Aorta (tissue), 5 donors: ENCODE measurements around the gene EXT2. TPM values are rescaled to one million over a fixed set of nuclear protein-coding genes. Genes with fewer than 3 reads are reported as not detected.

Experiments
- ATAC-seq: fragments of 200-7000 bp; cut with Tn5 transposase; one replicate; pipeline ENCODE4 v1.9.1; 2022; ENCODE audit warnings: moderate library complexity; ENCODE audit not compliant: low FRiP score
- DNase-seq, 2 donors: peaks; one replicate each; pipeline ENCODE4 v3.0.0-alpha.2; 2020
- H3K27ac ChIP-seq, 2 donors: one replicate each; pipeline ENCODE4 v1.5.1; 2013; ENCODE audit warnings: low read length in 2 of 2, mild to moderate bottlenecking in 2 of 2, moderate library complexity in 2 of 2, control low read depth in 1 of 2, inconsistent platforms in 1 of 2, low read depth in 1 of 2
- H3K27me3 ChIP-seq, 2 donors: one replicate each; pipeline ENCODE4 v1.6.1; 2013; ENCODE audit warnings: control low read depth in 1 of 2, low read length in 1 of 2, mild to moderate bottlenecking in 1 of 2, moderate library complexity in 1 of 2; ENCODE audit not compliant: insufficient read depth in 2 of 2, control insufficient read depth in 1 of 2
- H3K36me3 ChIP-seq, 2 donors: one replicate each; pipeline ENCODE4 v1.6.1; 2013; ENCODE audit warnings: control low read depth in 1 of 2, low read length in 1 of 2, mild to moderate bottlenecking in 1 of 2; ENCODE audit not compliant: insufficient read depth in 2 of 2, control insufficient read depth in 1 of 2
- H3K4me1 ChIP-seq, 2 donors: one replicate each; pipeline ENCODE4 v1.6.1; 2013; ENCODE audit warnings: low read length in 2 of 2, control low read depth in 1 of 2, mild to moderate bottlenecking in 1 of 2, moderate library complexity in 1 of 2; ENCODE audit not compliant: insufficient read depth in 2 of 2, control insufficient read depth in 1 of 2
- H3K4me3 ChIP-seq, 2 donors: one replicate each; pipeline ENCODE4 v1.5.1; 2013; ENCODE audit warnings: low read length in 2 of 2, control low read depth in 1 of 2, mild to moderate bottlenecking in 1 of 2
- H3K9me3 ChIP-seq: one replicate; pipeline ENCODE4 v1.6.1; 2013; ENCODE audit warnings: mild to moderate bottlenecking, low read length; ENCODE audit not compliant: control insufficient read depth
- WGBS, 2 donors: extraction: QIAGEN DNeasy Blood & Tissue Kit; methylation state at CpG; one replicate each; pipeline ENCODE4 v1.1.7; 2013; 5-methylcytosine and 5-hydroxymethylcytosine counted together
- intact Hi-C, 2 donors: fragments of 100-400 bp; cut with DNase I; formaldehyde crosslinking; loops; one replicate each; pipeline versions ENCODE4 v1.14.2 to v1.15.0; 2022
- polyA plus RNA-seq, 2 donors: library from polyadenylated mRNA; stranded (reverse); fragments of 200-250 nt; gene quantifications; one replicate each; pipeline ENCODE4 v1.2.3, GENCODE V29; 2013
- total RNA-seq, 2 donors: library from RNA; stranded (reverse); fragmentation: NEBNext Ultra II Directional; extraction: Animal tissue kit (Norgen Biotek cat#: 25700); gene quantifications; one replicate each; pipeline ENCODE4 v1.2.1, GENCODE V29; 2021
- donor health status: healthy with polysubstance abuse.
- donor health status: Bipolar disorder and iron deficiency.
- donor health status: DM: no; HTN: no; CAD: no.
- donor health status: DM: no; HTN: no; CAD: no.
- donor health status: DM: yes; HTN: yes; CAD: no.

EXT2 gene
- total and polyA plus RNA-seq, 4 donors = 16.0 to 69.4 (median 51.6) TPM

GRCh38 chr11:44133335-44133946 lies 38.0 kb downstream of the EXT2 start:
- Histone ChIP-seq H3K27ac (no peak overlapping the region), H3K27me3 (no peaks in the 10 kb centered on the region), H3K36me3 (peaks cover 13% of the 10 kb centered on the region in 2 donors), H3K9me3 (no peaks in the 10 kb centered on the region), H3K4me3 (no peak overlapping the region), H3K4me1 (no peaks in the 10 kb centered on the region)
- no peak for DNase-seq
- peak; percentile 44 for ATAC-seq
- intact Hi-C loops = loop anchor here (10.0 kb wide), 3 partner anchors 111 to 401 kb away; no protein-coding TSS in a partner anchor
- WGBS, 2 donors = 77 to 90% methylated on average over 1 of the region's 1 CpG

GRCh38 chr11:44134625-44135024 lies 39.1 kb downstream of the EXT2 start:
- intact Hi-C loops = loop anchor here (10.0 kb wide), 3 partner anchors 110 to 400 kb away; no protein-coding TSS in a partner anchor
- no peak for DNase-seq
- no peak for ATAC-seq
- 87 to 96% methylated on average over 1 of the region's 1 CpG for WGBS, 2 donors
- H3K9me3 ChIP-seq = no peaks in the 10 kb centered on the region
- no peak overlapping the region for H3K27ac ChIP-seq
- H3K36me3 ChIP-seq = peaks cover 9% of the 10 kb centered on the region in 2 donors
- no peak overlapping the region for H3K4me3 ChIP-seq
- no peaks in the 10 kb centered on the region for H3K27me3 ChIP-seq
- peaks cover 4 to 8% of the 10 kb centered on the region in 2 donors for H3K4me1 ChIP-seq

- Histone ChIP-seq H3K36me3 (no peaks in the 10 kb centered on the region), H3K9me3 (no peaks in the 10 kb centered on the region), H3K27me3 (no peaks in the 10 kb centered on the region), H3K4me1 (peaks cover 5 to 16% of the 10 kb centered on the region in 2 donors), H3K4me3 (no peak overlapping the region), H3K27ac (peak overlapping the region in 1 of 2 donors; percentile 12)
- intact Hi-C loops = loop anchor here (10.0 kb wide), 3 partner anchors 108 to 398 kb away; no protein-coding TSS in a partner anchor
- ATAC-seq = no peak
- WGBS, 2 donors = 59 to 75% methylated on average over 3 of the region's 3 CpGs
- no peak for DNase-seq
Measured at GRCh38 chr11:44136176-44136945, 40.9 kb downstream of the EXT2 start.

- Histone ChIP-seq H3K36me3 (no peaks in the 10 kb centered on the region), H3K27ac (no peak overlapping the region), H3K27me3 (no peaks in the 10 kb centered on the region), H3K4me3 (no peak overlapping the region), H3K9me3 (no peaks in the 10 kb centered on the region), H3K4me1 (peaks cover 5 to 16% of the 10 kb centered on the region in 2 donors)
- intact Hi-C loops = loop anchor here (10.0 kb wide), 3 partner anchors 108 to 398 kb away; no protein-coding TSS in a partner anchor
- ATAC-seq (no peak), DNase-seq (no peak)
- WGBS, 2 donors = 65 to 74% methylated on average over 1 of the region's 1 CpG
Measured at GRCh38 chr11:44137057-44137456, 41.6 kb downstream of the EXT2 start.

GRCh38 chr11:44138286-44138685 lies 42.8 kb downstream of the EXT2 start:
- H3K4me3 ChIP-seq = no peak overlapping the region
- H3K27me3 ChIP-seq = no peaks in the 10 kb centered on the region
- DNase-seq = no peak
- peaks cover 5 to 16% of the 10 kb centered on the region in 2 donors for H3K4me1 ChIP-seq
- intact Hi-C loops = loop anchor here (10.0 kb wide), 3 partner anchors 107 to 397 kb away; no protein-coding TSS in a partner anchor
- no peaks in the 10 kb centered on the region for H3K9me3 ChIP-seq
- ATAC-seq = no peak
- no peaks in the 10 kb centered on the region for H3K36me3 ChIP-seq
- peak overlapping the region in 1 of 2 donors; percentile 67 for H3K27ac ChIP-seq
- 12% methylated on average over 2 of the region's 2 CpGs for WGBS, 2 donors

GRCh38 chr11:44138980-44139379 lies 43.5 kb downstream of the EXT2 start:
- H3K27ac ChIP-seq = peak overlapping the region; percentile 67

GRCh38 chr11:44139565-44140330 lies 44.3 kb downstream of the EXT2 start:
- Histone ChIP-seq H3K27ac (peak overlapping the region; percentile 44 to 77), H3K9me3 (no peaks in the 10 kb centered on the region), H3K36me3 (no peaks in the 10 kb centered on the region), H3K27me3 (no peaks in the 10 kb centered on the region), H3K4me1 (peaks cover 6 to 18% of the 10 kb centered on the region in 2 donors), H3K4me3 (no peak overlapping the region)
- ATAC-seq (no peak), DNase-seq (peak in 1 of 2 donors; percentile 53)
- intact Hi-C loops = loop anchor here (10.0 kb wide), 3 partner anchors 105 to 395 kb away; no protein-coding TSS in a partner anchor
- 16 to 27% methylated on average over 13 of the region's 13 CpGs for WGBS, 2 donors

More at GRCh38 chr11:44138980-44139379, 43.5 kb downstream of the EXT2 start:
- no peak overlapping the region for H3K4me3 ChIP-seq
- intact Hi-C loops = loop anchor here (10.0 kb wide), 3 partner anchors 106 to 396 kb away; no protein-coding TSS in a partner anchor
- 47 to 54% methylated on average over 2 of the region's 2 CpGs for WGBS, 2 donors
- H3K36me3 ChIP-seq = no peaks in the 10 kb centered on the region
- no peaks in the 10 kb centered on the region for H3K27me3 ChIP-seq
- ATAC-seq (no peak), DNase-seq (no peak)
- no peaks in the 10 kb centered on the region for H3K9me3 ChIP-seq
- peaks cover 6 to 16% of the 10 kb centered on the region in 2 donors for H3K4me1 ChIP-seq

- ATAC-seq = no peak
- Histone ChIP-seq H3K27ac (peak overlapping the region in 1 of 2 donors; percentile 77), H3K4me1 (peaks cover 6 to 21% of the 10 kb centered on the region in 2 donors)
Measured at GRCh38 chr11:44140372-44140771, 44.9 kb downstream of the EXT2 start.

More at GRCh38 chr11:44140372-44140771, 44.9 kb downstream of the EXT2 start:
- WGBS, 2 donors = 19 to 21% methylated on average over 1 of the region's 1 CpG
- no peaks in the 10 kb centered on the region for H3K36me3 ChIP-seq
- no peak for DNase-seq
- no peaks in the 10 kb centered on the region for H3K27me3 ChIP-seq
- intact Hi-C loops = no loop called here
- H3K9me3 ChIP-seq = no peaks in the 10 kb centered on the region
- no peak overlapping the region for H3K4me3 ChIP-seq
